Hepatocyte (in vitro differentiated cells): ENCODE data around the gene MLIP.

Source experiments
- CTCF ChIP-seq: fragments of 200-600 bp; sonication (generic); IDR thresholded peaks from 2 replicates; pipeline ENCODE4 v1.5.1; 2016; ENCODE audit warnings: antibody characterized with exemption, mild to moderate bottlenecking; ENCODE audit not compliant: poor library complexity
- EZH2 ChIP-seq: fragments of 200-600 bp; sonication (generic); IDR thresholded peaks from 2 replicates; pipeline ENCODE4 v1.6.1; 2016; ENCODE audit warnings: antibody characterized with exemption, mild to moderate bottlenecking, borderline replicate concordance
- EZH2phosphoT487 ChIP-seq: fragments of 200-600 bp; sonication (generic); IDR thresholded peaks from one replicate; pipeline ENCODE4 v1.6.1; 2018; ENCODE audit warnings: antibody characterized with exemption, mild to moderate bottlenecking, low read depth, moderate library complexity; ENCODE audit not compliant: unreplicated experiment, severe bottlenecking

- TF ChIP-seq EZH2, result no peak
- TF ChIP-seq EZH2phosphoT487, result no peak
- no peak for TF ChIP-seq CTCF
Observed at GRCh38 chr6:54217018-54217417, 105.8 kb downstream of the MLIP start.
